Measurements from ENCODE around the gene RPL13. TPM values are rescaled to one million over a fixed set of nuclear protein-coding genes. Genes with fewer than 3 reads are reported as not detected.

RPL13 gene
- total and polyA plus RNA-seq, 9 of the 15 experiments (the other 6 are each of a cell fraction or from before 2014, with no cell fraction given): 227 to 6,042 (median 1,633) TPM

DNA sequence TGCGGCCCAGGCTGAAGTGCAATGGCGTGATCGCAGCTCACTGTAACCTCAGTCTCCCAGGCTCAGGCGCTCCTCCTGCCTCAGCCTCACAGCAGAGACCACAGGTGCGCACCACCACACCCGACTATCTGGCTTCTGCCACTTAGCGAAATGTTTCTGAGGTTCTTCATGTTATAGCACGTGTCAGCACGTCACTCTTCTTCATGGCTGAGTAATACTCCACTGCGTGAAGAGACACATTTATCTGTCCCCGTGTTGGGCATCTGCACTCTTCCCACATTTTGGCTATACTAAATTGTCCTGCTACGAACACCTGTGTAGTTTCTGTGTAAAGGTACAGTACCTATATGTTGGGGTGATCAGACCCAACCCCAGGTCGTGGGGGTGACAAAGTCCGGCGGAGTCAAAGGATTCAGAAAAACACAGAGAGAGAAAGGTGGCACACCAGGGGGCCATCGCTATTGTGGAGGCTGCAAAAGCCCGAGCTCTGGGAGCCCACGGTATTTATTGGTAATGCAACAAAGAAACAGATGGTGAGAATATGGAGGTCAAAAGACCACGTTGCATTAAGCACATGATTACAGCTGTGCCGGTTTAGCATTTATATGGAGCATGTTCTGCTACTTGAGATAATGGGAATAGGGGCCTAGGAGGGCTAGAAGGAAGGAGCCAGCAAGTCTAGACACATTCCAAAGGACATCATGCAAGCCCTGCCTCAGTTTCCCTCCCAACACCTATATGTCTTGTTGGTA lies 52.1 kb downstream of the RPL13 start (continued):
- TF ChIP-seq, protein P1, sequence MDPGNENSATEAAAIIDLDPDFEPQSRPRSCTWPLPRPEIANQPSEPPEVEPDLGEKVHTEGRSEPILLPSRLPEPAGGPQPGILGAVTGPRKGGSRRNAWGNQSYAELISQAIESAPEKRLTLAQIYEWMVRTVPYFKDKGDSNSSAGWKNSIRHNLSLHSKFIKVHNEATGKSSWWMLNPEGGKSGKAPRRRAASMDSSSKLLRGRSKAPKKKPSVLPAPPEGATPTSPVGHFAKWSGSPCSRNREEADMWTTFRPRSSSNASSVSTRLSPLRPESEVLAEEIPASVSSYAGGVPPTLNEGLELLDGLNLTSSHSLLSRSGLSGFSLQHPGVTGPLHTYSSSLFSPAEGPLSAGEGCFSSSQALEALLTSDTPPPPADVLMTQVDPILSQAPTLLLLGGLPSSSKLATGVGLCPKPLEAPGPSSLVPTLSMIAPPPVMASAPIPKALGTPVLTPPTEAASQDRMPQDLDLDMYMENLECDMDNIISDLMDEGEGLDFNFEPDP (CRISPR knock-in tag; IDR thresholded peaks at IDR 0.05): no peak
- TF ChIP-seq NONO (IDR thresholded peaks at IDR 0.05; ENCODE audit: low read depth in 2 of 2, low read length in 1 of 2): no peak
- TF ChIP-seq BCOR (IDR thresholded peaks at IDR 0.05): peak; percentile 52
- no peak for TF ChIP-seq HNRNPK (IDR thresholded peaks at IDR 0.05; ENCODE audit: low read depth, low read length, poor library complexity, severe bottlenecking)
- TF ChIP-seq SRSF9 (IDR thresholded peaks at IDR 0.05; ENCODE audit: borderline replicate concordance, low read depth, low read length): no peak
- TF ChIP-seq ZNF384 (IDR thresholded peaks at IDR 0.05; ENCODE audit: low read depth, low read length): no peak

DNA sequence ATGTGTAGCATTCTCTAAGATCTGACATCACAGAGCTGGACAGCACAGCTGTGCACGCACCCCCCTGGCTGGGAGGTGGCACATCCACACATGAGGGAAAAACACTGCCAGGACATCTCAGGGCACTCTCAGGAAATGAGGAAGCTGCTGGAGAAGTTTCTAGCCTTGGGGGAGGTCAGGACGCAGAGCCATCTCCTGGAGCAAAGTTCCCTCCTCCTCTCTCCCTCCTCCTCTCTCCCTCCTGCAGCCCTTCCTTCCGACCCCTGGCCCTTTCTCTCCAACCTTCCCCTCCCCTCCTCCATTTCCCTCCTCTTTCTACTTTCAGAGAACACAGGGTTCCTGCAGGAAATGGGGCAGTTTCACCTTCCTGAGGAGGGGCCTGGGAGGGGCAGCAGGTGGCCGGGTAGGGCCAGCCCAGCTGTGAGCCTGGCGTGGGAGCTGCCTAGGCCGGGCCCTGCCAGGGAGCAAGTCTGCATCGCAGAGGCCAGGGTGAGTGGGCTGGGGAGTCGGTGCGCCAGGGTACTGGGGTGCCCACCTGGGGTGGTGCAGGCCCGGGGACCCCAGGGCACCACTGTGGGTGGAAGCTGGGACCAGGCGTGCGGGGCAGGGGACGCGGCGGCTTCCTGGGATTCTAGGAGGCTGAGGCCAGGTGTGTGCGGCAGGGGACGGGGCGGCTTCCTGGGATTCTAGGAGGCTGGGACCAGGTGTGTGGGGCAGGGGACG lies 52.9 kb downstream of the RPL13 start, which contains the start of gene DPEP1:
TSS of gene DPEP1 (plus strand) at position 412 of the 723 bp plus-strand sequence. CDS start 16,769 bp downstream, outside the sequence.
- BruUV-seq (replicated peaks): no TSS peak
- POLR2A ChIA-PET: interaction anchor here (1.5 kb wide), 1 partner anchor 10 kb away, joined by 9 read pairs; no protein-coding TSS in a partner anchor
- H3K9ac ChIP-seq (ENCODE audit: insufficient read depth in 1 of 2, low read depth in 2 of 2, low read length in 2 of 2): no peak within 1 kb of the TSS
- H3K4me3 ChIP-seq: no peak within 1 kb of the TSS
- FAIRE-seq: no peak
- intact Hi-C loops (cut with micrococcal nuclease): no loop called here
- WGBS (ENCODE audit: insufficient coverage, low coverage, missing lambda C conversion rate): 77% methylated on average over 17 of the region's 19 CpGs
- no peaks in the 10 kb centered on the region for H3K9me1 ChIP-seq (ENCODE audit: control insufficient read depth, insufficient read depth, low read length)
- H2AFZ ChIP-seq (ENCODE audit: low read depth, low read length): no peak within 1 kb of the TSS
- H4K20me1 ChIP-seq (replicated peaks; ENCODE audit: control insufficient read depth, insufficient read depth, low read length): no peaks in the 10 kb centered on the region
- no peak within 1 kb of the TSS for H3K4me2 ChIP-seq (ENCODE audit: insufficient read depth, low read length)
- in situ Hi-C loops (cut with MboI): no loop called here
- no peaks in the 10 kb centered on the region for H3K79me2 ChIP-seq (ENCODE audit: control insufficient read depth, insufficient read depth, low read length)
- TF ChIP-seq, protein P2, sequence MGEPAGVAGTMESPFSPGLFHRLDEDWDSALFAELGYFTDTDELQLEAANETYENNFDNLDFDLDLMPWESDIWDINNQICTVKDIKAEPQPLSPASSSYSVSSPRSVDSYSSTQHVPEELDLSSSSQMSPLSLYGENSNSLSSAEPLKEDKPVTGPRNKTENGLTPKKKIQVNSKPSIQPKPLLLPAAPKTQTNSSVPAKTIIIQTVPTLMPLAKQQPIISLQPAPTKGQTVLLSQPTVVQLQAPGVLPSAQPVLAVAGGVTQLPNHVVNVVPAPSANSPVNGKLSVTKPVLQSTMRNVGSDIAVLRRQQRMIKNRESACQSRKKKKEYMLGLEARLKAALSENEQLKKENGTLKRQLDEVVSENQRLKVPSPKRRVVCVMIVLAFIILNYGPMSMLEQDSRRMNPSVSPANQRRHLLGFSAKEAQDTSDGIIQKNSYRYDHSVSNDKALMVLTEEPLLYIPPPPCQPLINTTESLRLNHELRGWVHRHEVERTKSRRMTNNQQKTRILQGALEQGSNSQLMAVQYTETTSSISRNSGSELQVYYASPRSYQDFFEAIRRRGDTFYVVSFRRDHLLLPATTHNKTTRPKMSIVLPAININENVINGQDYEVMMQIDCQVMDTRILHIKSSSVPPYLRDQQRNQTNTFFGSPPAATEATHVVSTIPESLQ (CRISPR knock-in tag; IDR thresholded peaks at IDR 0.05): no peak
- peak; percentile 69; the same call in 1 of the 2 replicates for TF ChIP-seq ZNF263 (CRISPR knock-in tag; IDR thresholded peaks at IDR 0.05; ENCODE audit: borderline replicate concordance)
- DNase-seq (ENCODE audit: extremely low read depth in 1 of 4, low spot score in 3 of 4): no peak
- H3K9me3 ChIP-seq (replicated peaks; ENCODE audit: control insufficient read depth, insufficient read depth, low read depth, low read length): no peaks in the 10 kb centered on the region
- H3K36me3 ChIP-seq (ENCODE audit: control insufficient read depth, insufficient read depth, low read length): no peaks in the 10 kb centered on the region
- no peak within 1 kb of the TSS for H3K27ac ChIP-seq (ENCODE audit: extremely low read depth, low read depth, low read length)
- no peaks in the 10 kb centered on the region for H3K27me3 ChIP-seq (ENCODE audit: control insufficient read depth in 2 of 2, insufficient read depth in 2 of 2, low read length in 2 of 2)
- CTCF ChIA-PET (ENCODE audit: low intra/inter-chr PET ratio): no interaction called here
- no peak for ATAC-seq
- H3K4me1 ChIP-seq (replicated peaks in 1 of 2; ENCODE audit: control insufficient read depth in 2 of 2, insufficient read depth in 2 of 2, low read length in 2 of 2): peaks cover 7 to 53% of the 10 kb centered on the region in 2 experiments; a peak in 4 of 5 replicates
